ENCODE results near the gene KIAA1671. TPM values are rescaled to one million over a fixed set of nuclear protein-coding genes. Genes with fewer than 3 reads are reported as not detected.

Gene KIAA1671
- total RNA-seq, 1 experiment from 2014 or later: 12.8 TPM

GRCh38 chr22:25007444-25008106 lies 55.1 kb downstream of the KIAA1671 start:
- no peaks in the 10 kb centered on the region for H3K36me3 ChIP-seq (ENCODE audit: insufficient read depth, low read length, poor library complexity, severe bottlenecking)
- TF ChIP-seq EZH2 (IDR thresholded peaks at IDR 0.05; ENCODE audit: borderline replicate concordance, low read depth, low read length, poor library complexity, severe bottlenecking): no peak
- TF ChIP-seq CTCF (conservative IDR thresholded peaks at IDR 0.05; ENCODE audit: low read depth, low read length): no peak
- no peaks in the 10 kb centered on the region for H3K9me3 ChIP-seq (ENCODE audit: low read depth, low read length, poor library complexity, severe bottlenecking)
- CTCF ChIA-PET: no interaction called here
- H3K27ac ChIP-seq (ENCODE audit: low read depth, low read length, poor library complexity, severe bottlenecking): no peak overlapping the region
- H3K4me3 ChIP-seq (ENCODE audit: low read depth, low read length, poor library complexity, severe bottlenecking): no peak overlapping the region
- DNase-seq (ENCODE audit: low spot score): no peak
- H3K4me1 ChIP-seq (ENCODE audit: insufficient read depth, low read length, poor library complexity, severe bottlenecking): no peaks in the 10 kb centered on the region
- no peaks in the 10 kb centered on the region for H3K27me3 ChIP-seq (replicated peaks; ENCODE audit: insufficient read depth, low read depth, low read length, poor library complexity)
- POLR2A ChIA-PET (ENCODE audit: low non-redundant PET): no interaction called here
- intact Hi-C loops (cut with micrococcal nuclease; ENCODE audit: unreplicated experiment): no loop called here
- BruUV-seq (replicated peaks): no TSS peak

GRCh38 chr22:25008666-25009065 lies 56.1 kb downstream of the KIAA1671 start:
- Histone ChIP-seq H3K27ac (ENCODE audit: low read depth, low read length, poor library complexity, severe bottlenecking) (no peak overlapping the region), H3K4me3 (ENCODE audit: low read depth, low read length, poor library complexity, severe bottlenecking) (no peak overlapping the region), H3K27me3 (replicated peaks; ENCODE audit: insufficient read depth, low read depth, low read length, poor library complexity) (no peaks in the 10 kb centered on the region), H3K4me1 (ENCODE audit: insufficient read depth, low read length, poor library complexity, severe bottlenecking) (no peaks in the 10 kb centered on the region), H3K9me3 (ENCODE audit: low read depth, low read length, poor library complexity, severe bottlenecking) (no peaks in the 10 kb centered on the region), H3K36me3 (ENCODE audit: insufficient read depth, low read length, poor library complexity, severe bottlenecking) (no peaks in the 10 kb centered on the region)
- DNase-seq (ENCODE audit: low spot score): no peak
- intact Hi-C loops (cut with micrococcal nuclease; ENCODE audit: unreplicated experiment): no loop called here
- ChIA-PET CTCF (no interaction called here), POLR2A (ENCODE audit: low non-redundant PET) (no interaction called here)
- no TSS peak for BruUV-seq (replicated peaks)
- TF ChIP-seq CTCF (conservative IDR thresholded peaks at IDR 0.05; ENCODE audit: low read depth, low read length) (no peak), EZH2 (IDR thresholded peaks at IDR 0.05; ENCODE audit: borderline replicate concordance, low read depth, low read length, poor library complexity, severe bottlenecking) (no peak)

GRCh38 chr22:25012741-25013143 lies 60.2 kb downstream of the KIAA1671 start:
- intact Hi-C loops (cut with micrococcal nuclease; ENCODE audit: unreplicated experiment): no loop called here
- no peaks in the 10 kb centered on the region for H3K36me3 ChIP-seq (ENCODE audit: insufficient read depth, low read length, poor library complexity, severe bottlenecking)
- DNase-seq (ENCODE audit: low spot score): no peak
- no peaks in the 10 kb centered on the region for H3K9me3 ChIP-seq (ENCODE audit: low read depth, low read length, poor library complexity, severe bottlenecking)
- H3K27ac ChIP-seq (ENCODE audit: low read depth, low read length, poor library complexity, severe bottlenecking): no peak overlapping the region
- no peak for TF ChIP-seq EZH2 (IDR thresholded peaks at IDR 0.05; ENCODE audit: borderline replicate concordance, low read depth, low read length, poor library complexity, severe bottlenecking)
- no peak for TF ChIP-seq CTCF (conservative IDR thresholded peaks at IDR 0.05; ENCODE audit: low read depth, low read length)
- no TSS peak for BruUV-seq (replicated peaks)
- ChIA-PET POLR2A (ENCODE audit: low non-redundant PET) (no interaction called here), CTCF (no interaction called here)
- no peaks in the 10 kb centered on the region for H3K4me1 ChIP-seq (ENCODE audit: insufficient read depth, low read length, poor library complexity, severe bottlenecking)
- no peak overlapping the region for H3K4me3 ChIP-seq (ENCODE audit: low read depth, low read length, poor library complexity, severe bottlenecking)
- H3K27me3 ChIP-seq (replicated peaks; ENCODE audit: insufficient read depth, low read depth, low read length, poor library complexity): no peaks in the 10 kb centered on the region

Data from A673 (cell line).